Mesendoderm (in vitro differentiated cells): Measurements from ENCODE around the gene SLC4A4.

Experiments
- DNase-seq: peaks from one replicate; pipeline ENCODE4 v3.0.0; 2013
- H2AK5ac ChIP-seq: 2 replicates; pipeline ENCODE4 v1.6.1; 2013; ENCODE audit warnings: low read length, inconsistent platforms
- H2BK120ac ChIP-seq: 2 replicates; pipeline ENCODE4 v1.6.1; 2013; ENCODE audit warnings: low read depth, mild to moderate bottlenecking, low read length, moderate library complexity, mixed read lengths
- H2BK15ac ChIP-seq: replicated peaks from 2 replicates; pipeline ENCODE4 v1.6.1; 2013; ENCODE audit warnings: low read depth, mild to moderate bottlenecking, moderate library complexity
- H2BK5ac ChIP-seq: 2 replicates; pipeline ENCODE4 v1.6.1; 2013; ENCODE audit warnings: low read length, inconsistent platforms
- H3K18ac ChIP-seq: 2 replicates; pipeline ENCODE4 v1.6.1; 2013; ENCODE audit warnings: mild to moderate bottlenecking, low read length, mixed read lengths
- H3K23ac ChIP-seq: one replicate; pipeline ENCODE4 v1.6.1; 2013; ENCODE audit warnings: low read length
- H3K27ac ChIP-seq: 2 replicates; pipeline ENCODE4 v1.5.1; 2013; ENCODE audit warnings: low read depth, mild to moderate bottlenecking, inconsistent platforms, low read length, moderate library complexity
- H3K27me3 ChIP-seq: 2 replicates; pipeline ENCODE4 v1.6.1; 2013; ENCODE audit warnings: low read length, control low read depth, mild to moderate bottlenecking, inconsistent platforms; ENCODE audit not compliant: insufficient read depth, poor library complexity
- H3K36me3 ChIP-seq: 2 replicates; pipeline ENCODE4 v1.6.1; 2013; ENCODE audit warnings: low read length, inconsistent platforms; ENCODE audit not compliant: control insufficient read depth, insufficient read depth
- H3K4ac ChIP-seq: one replicate; pipeline ENCODE4 v1.6.1; 2013; ENCODE audit warnings: low read depth, mild to moderate bottlenecking, low read length, moderate library complexity
- H3K4me1 ChIP-seq: 2 replicates; pipeline ENCODE4 v1.6.1; 2013; ENCODE audit warnings: low read depth, low read length, inconsistent platforms; ENCODE audit not compliant: control insufficient read depth
- H3K4me2 ChIP-seq: 2 replicates; pipeline ENCODE4 v1.6.1; 2013; ENCODE audit warnings: low read length
- H3K4me3 ChIP-seq: 2 replicates; pipeline ENCODE4 v1.5.1; 2013; ENCODE audit warnings: mild to moderate bottlenecking, low read length
- H3K56ac ChIP-seq: one replicate; pipeline ENCODE4 v1.6.1; 2013; ENCODE audit warnings: low read length
- H3K79me1 ChIP-seq: 2 replicates; pipeline ENCODE4 v1.6.1; 2013; ENCODE audit warnings: low read length, inconsistent platforms
- H3K79me2 ChIP-seq: 2 replicates; pipeline ENCODE4 v1.6.1; 2013; ENCODE audit warnings: mild to moderate bottlenecking, low read length; ENCODE audit not compliant: control insufficient read depth, insufficient read depth
- H3K9ac ChIP-seq: 2 replicates; pipeline ENCODE4 v1.6.1; 2013; ENCODE audit warnings: low read length, inconsistent platforms
- H4K5ac ChIP-seq: one replicate; pipeline ENCODE4 v1.6.1; 2013; ENCODE audit warnings: low read length
- H4K8ac ChIP-seq: one replicate; pipeline ENCODE4 v1.6.1; 2013; ENCODE audit warnings: low read depth, mild to moderate bottlenecking, control low read depth, low read length, moderate library complexity
- WGBS: extraction: QIAGEN DNeasy Blood & Tissue Kit; methylation state at CpG from one replicate; pipeline ENCODE4 v1.1.7; 2013; ENCODE audit warnings: low lambda C conversion rate, missing lambda C conversion rate; ENCODE audit not compliant: insufficient coverage; ENCODE audit errors: extremely low coverage; 5-methylcytosine and 5-hydroxymethylcytosine counted together

Gene SLC4A4

DNA sequence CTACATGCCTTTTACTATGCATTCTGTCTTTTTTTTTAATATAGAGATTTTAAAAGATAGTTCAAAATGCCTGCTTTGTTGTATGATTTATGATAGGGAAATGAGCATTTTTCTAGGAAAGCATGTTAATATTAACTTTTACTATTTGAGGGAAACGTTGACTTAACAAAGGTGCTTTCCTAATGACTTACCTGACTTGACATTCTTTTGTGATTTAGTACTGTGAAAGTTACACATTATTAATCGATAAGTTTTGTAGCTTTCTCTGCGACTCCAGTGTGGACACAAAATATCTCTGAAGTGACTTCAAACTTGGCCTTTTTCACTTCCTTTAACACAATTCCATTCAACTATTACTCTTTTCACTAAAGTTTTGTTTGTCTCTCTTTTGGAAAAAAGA is 260.8 kb downstream of the SLC4A4 start:
- no peaks in the 10 kb centered on the region for H3K27me3 ChIP-seq
- no CpG with 5 or more reads among the region's 3 CpGs for WGBS

DNA sequence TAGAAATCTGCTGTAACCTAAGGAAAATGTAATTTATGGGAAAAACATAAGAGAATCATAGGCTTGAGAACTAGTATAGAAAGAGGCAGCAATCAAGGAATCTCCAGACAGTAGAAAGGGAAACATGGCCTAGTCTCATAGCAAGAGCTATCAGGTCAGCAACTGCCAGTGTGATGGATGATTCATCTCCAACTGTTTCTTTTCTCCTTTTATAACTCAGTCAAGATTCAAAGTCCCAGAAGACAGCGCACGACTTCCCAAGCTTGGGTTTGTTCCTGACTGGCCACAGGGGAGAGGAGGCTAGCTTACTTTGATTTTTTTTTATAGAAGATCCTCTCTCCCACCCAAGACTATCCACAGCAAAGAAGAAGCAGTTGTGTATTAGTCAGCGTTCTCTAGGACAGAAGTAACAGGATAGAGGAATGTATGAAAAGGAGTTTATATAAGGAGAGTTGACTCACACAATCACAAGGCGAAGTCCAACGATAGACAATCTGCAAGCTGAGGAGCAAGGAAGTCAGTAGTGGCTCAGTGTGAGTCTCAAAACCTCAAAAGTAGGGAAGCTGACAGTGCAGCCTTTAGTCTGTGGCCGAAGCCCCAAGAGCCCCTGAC is 263.6 kb downstream of the SLC4A4 start:
- H3K23ac ChIP-seq, result no peak overlapping the region
- H3K79me1 ChIP-seq, result no peaks in the 10 kb centered on the region
- no peak overlapping the region for H2AK5ac ChIP-seq
- H3K4me3 ChIP-seq, result no peak overlapping the region
- no CpG with 5 or more reads among the region's 6 CpGs for WGBS
- H3K4me2 ChIP-seq, result no peak overlapping the region
- no peak overlapping the region for H3K56ac ChIP-seq
- H3K27me3 ChIP-seq, result no peaks in the 10 kb centered on the region
- no peak overlapping the region for H4K5ac ChIP-seq
- H3K4me1 ChIP-seq, result no peaks in the 10 kb centered on the region
- no peak overlapping the region for H2BK5ac ChIP-seq
- H3K9ac ChIP-seq, result no peak overlapping the region
- no peak overlapping the region for H2BK15ac ChIP-seq
- no peak overlapping the region for H3K18ac ChIP-seq
- no peak overlapping the region for H3K27ac ChIP-seq
- no peak for DNase-seq
- no peaks in the 10 kb centered on the region for H3K79me2 ChIP-seq
- no peak overlapping the region for H2BK120ac ChIP-seq
- H3K36me3 ChIP-seq, result no peaks in the 10 kb centered on the region
- H3K4ac ChIP-seq, result no peak overlapping the region
- no peak overlapping the region for H4K8ac ChIP-seq

More for the DNA sequence above, 260.8 kb downstream of the SLC4A4 start:
- no peak overlapping the region for H3K4me3 ChIP-seq
- H3K4me1 ChIP-seq, result no peaks in the 10 kb centered on the region
- no peak overlapping the region for H3K27ac ChIP-seq
- H2AK5ac ChIP-seq, result no peak overlapping the region
- H3K4me2 ChIP-seq, result no peak overlapping the region
- no peak overlapping the region for H4K8ac ChIP-seq
- H3K23ac ChIP-seq, result no peak overlapping the region
- H3K36me3 ChIP-seq, result no peaks in the 10 kb centered on the region
- H3K9ac ChIP-seq, result no peak overlapping the region
- H2BK120ac ChIP-seq, result no peak overlapping the region
- no peak overlapping the region for H3K4ac ChIP-seq
- no peak overlapping the region for H2BK15ac ChIP-seq
- no peaks in the 10 kb centered on the region for H3K79me1 ChIP-seq
- H3K18ac ChIP-seq, result no peak overlapping the region
- H3K56ac ChIP-seq, result no peak overlapping the region
- H3K79me2 ChIP-seq, result no peaks in the 10 kb centered on the region
- no peak overlapping the region for H2BK5ac ChIP-seq
- no peak overlapping the region for H4K5ac ChIP-seq
- DNase-seq, result no peak

DNA sequence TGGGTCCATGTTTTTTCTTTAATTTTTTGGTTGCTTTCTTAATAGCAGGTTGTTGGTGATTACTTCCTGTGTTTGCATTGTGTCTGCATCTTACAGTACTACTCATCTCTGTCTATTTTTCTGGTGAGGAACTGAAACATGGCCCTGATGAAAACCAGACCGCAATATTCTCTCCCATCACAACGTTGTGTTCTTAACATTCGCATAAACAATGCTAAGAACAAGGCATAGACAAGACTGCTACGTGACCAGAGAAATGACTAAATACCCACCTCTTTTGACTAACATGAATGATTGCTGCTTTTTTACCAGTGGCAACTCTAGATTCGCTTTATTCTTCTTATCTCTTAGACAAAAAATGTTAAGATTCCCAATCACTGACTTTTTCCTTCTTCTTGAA is 266.0 kb downstream of the SLC4A4 start:
- H3K36me3 ChIP-seq, result no peaks in the 10 kb centered on the region
- H2AK5ac ChIP-seq, result no peak overlapping the region
- no peaks in the 10 kb centered on the region for H3K79me1 ChIP-seq
- no peak overlapping the region for H3K23ac ChIP-seq
- no peak overlapping the region for H4K8ac ChIP-seq
- no peaks in the 10 kb centered on the region for H3K79me2 ChIP-seq
- no peak overlapping the region for H3K56ac ChIP-seq
- H2BK15ac ChIP-seq, result peak overlapping the region; percentile 12
- WGBS, result no CpG with 5 or more reads among the region's 5 CpGs
- no peak overlapping the region for H4K5ac ChIP-seq
- no peaks in the 10 kb centered on the region for H3K27me3 ChIP-seq
- H3K4me2 ChIP-seq, result no peak overlapping the region
- DNase-seq, result no peak
- H3K9ac ChIP-seq, result no peak overlapping the region
- H2BK120ac ChIP-seq, result no peak overlapping the region
- H3K4me1 ChIP-seq, result no peaks in the 10 kb centered on the region
- H2BK5ac ChIP-seq, result no peak overlapping the region
- no peak overlapping the region for H3K4ac ChIP-seq
- no peak overlapping the region for H3K18ac ChIP-seq
- no peak overlapping the region for H3K4me3 ChIP-seq
- H3K27ac ChIP-seq, result no peak overlapping the region

DNA sequence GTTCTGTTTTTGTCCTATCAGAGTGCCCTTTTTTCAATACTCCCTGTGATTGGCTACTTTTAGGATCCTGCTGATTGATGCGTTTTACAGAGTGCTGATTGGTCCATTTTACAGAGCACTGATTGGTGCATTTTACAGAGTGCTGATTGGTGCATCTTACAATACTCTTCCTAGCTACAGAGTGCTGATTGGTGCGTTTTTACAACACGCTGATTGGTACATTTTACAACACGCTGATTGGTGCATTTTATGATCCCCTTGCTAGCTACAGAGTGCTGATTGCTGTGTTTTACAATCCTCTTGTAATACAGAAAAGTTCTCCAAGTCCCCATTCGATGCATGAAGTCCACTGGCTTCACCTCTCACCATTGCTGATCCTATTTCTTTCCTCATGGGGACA is 268.3 kb downstream of the SLC4A4 start:
- H3K27ac ChIP-seq, result no peak overlapping the region
- H3K23ac ChIP-seq, result no peak overlapping the region
- no peaks in the 10 kb centered on the region for H3K36me3 ChIP-seq
- no peak for DNase-seq
- no peak overlapping the region for H3K4me2 ChIP-seq
- no peaks in the 10 kb centered on the region for H3K79me2 ChIP-seq
- no CpG with 5 or more reads among the region's 5 CpGs for WGBS
- H2AK5ac ChIP-seq, result peak overlapping the region; percentile 15
- H3K18ac ChIP-seq, result no peak overlapping the region
- H3K9ac ChIP-seq, result no peak overlapping the region
- no peaks in the 10 kb centered on the region for H3K79me1 ChIP-seq
- no peak overlapping the region for H2BK120ac ChIP-seq
- no peak overlapping the region for H4K5ac ChIP-seq
- no peak overlapping the region for H2BK5ac ChIP-seq
- H3K56ac ChIP-seq, result no peak overlapping the region
- H2BK15ac ChIP-seq, result no peak overlapping the region
- no peaks in the 10 kb centered on the region for H3K27me3 ChIP-seq
- H3K4me1 ChIP-seq, result no peaks in the 10 kb centered on the region
- H4K8ac ChIP-seq, result no peak overlapping the region
- H3K4me3 ChIP-seq, result no peak overlapping the region
- H3K4ac ChIP-seq, result no peak overlapping the region

DNA sequence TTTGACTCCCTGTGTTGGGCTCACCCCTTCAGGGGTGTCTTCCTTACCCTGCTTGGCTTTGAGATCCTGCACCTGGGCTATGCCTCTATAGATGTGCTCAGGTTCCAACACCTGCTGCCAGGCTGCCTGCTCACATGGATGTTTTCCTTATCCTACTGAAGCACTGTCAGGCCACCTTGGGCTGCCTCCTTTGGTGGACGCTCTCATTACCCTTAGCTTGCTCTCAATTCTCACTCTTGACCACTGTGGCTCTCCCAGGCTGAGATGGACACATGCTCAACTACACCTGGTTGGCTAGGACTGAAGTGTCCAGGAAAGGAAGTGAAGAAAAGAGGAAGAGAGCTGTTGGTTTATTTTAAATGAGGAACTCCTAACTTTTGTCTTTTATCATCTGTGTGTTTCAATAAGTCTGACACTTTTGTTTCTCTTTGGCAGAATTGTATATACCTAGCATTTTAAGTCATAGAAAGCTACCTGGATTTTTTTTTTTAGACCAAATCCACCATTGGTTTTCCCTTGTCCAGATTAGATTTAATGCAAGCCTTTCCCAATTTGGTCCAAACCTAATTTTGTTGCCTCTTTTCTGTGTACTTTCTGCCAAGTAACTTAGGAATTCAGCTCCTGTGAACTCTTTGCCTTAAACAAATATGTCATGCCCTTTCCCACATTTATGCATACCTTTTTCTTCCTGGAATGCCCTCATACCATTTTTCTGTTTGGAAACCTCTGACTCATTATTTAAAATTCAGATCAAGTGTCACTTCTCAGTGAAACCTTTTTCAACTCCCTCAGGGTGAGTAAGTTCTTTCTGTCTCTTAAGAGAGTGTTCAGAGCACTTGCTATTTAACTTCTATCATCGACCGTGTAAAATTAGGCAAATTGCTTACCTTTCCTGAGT is 269.2 kb downstream of the SLC4A4 start:
- no peak overlapping the region for H2BK120ac ChIP-seq

More for the DNA sequence above, 269.2 kb downstream of the SLC4A4 start:
- H3K27me3 ChIP-seq, result no peaks in the 10 kb centered on the region
- WGBS, result no CpG with 5 or more reads among the region's 3 CpGs
- H3K4me2 ChIP-seq, result no peak overlapping the region
- H3K4me1 ChIP-seq, result no peaks in the 10 kb centered on the region
- no peak overlapping the region for H3K4me3 ChIP-seq
- H3K79me2 ChIP-seq, result no peaks in the 10 kb centered on the region
- peak overlapping the region; percentile 6 for H2BK5ac ChIP-seq
- DNase-seq, result peak; percentile 62
- H4K8ac ChIP-seq, result no peak overlapping the region
- H3K36me3 ChIP-seq, result no peaks in the 10 kb centered on the region
- H2BK15ac ChIP-seq, result no peak overlapping the region
- H3K79me1 ChIP-seq, result no peaks in the 10 kb centered on the region
- H3K23ac ChIP-seq, result no peak overlapping the region
- H3K27ac ChIP-seq, result no peak overlapping the region
- H3K56ac ChIP-seq, result no peak overlapping the region
- no peak overlapping the region for H3K9ac ChIP-seq
- no peak overlapping the region for H3K18ac ChIP-seq
- no peak overlapping the region for H3K4ac ChIP-seq
- H4K5ac ChIP-seq, result no peak overlapping the region
- H2AK5ac ChIP-seq, result peak overlapping the region; percentile 15
